NCI-H345 treated with DMSO at 0.1 percent for 48 hours (cell line): Measurements from ENCODE around the gene PM20D1.
"Not testable (repeated sequence)": the region's sequence is repeated elsewhere in the genome, so short reads cannot be mapped to it uniquely, and the experiment has no call there.

Experiments used
- DNase-seq: peaks from one replicate; lab custom pipeline; 2025; ENCODE audit not compliant: unreplicated experiment; lab: John Stamatoyannopoulos, UW

Gene PM20D1

GRCh38 chr1:205843036-205843859 lies 6.7 kb downstream of the PM20D1 start:
- DNase-seq, result no peak

- DNase-seq, result no peak
Observed at GRCh38 chr1:205842229-205842628, 7.7 kb downstream of the PM20D1 start.

- no peak for DNase-seq
Observed at GRCh38 chr1:205840146-205840923, 9.6 kb downstream of the PM20D1 start.

- DNase-seq, result no peak
Observed at GRCh38 chr1:205837382-205837970, 12.5 kb downstream of the PM20D1 start.

- no peak for DNase-seq
Observed at GRCh38 chr1:205834751-205835150, 15.2 kb downstream of the PM20D1 start.

- no peak for DNase-seq
Observed at GRCh38 chr1:205832326-205832751, 17.6 kb downstream of the PM20D1 start.

- peak; percentile 54 for DNase-seq
Observed at GRCh38 chr1:205827623-205828022, 22.3 kb downstream of the PM20D1 start.

GRCh38 chr1:205826995-205827394 lies 22.9 kb downstream of the PM20D1 start:
- no peak for DNase-seq

GRCh38 chr1:205826016-205826806 lies 23.7 kb downstream of the PM20D1 start:
- DNase-seq, result no peak

GRCh38 chr1:205824180-205824579 lies 25.8 kb downstream of the PM20D1 start:
- no peak for DNase-seq

GRCh38 chr1:205823260-205823659 lies 26.7 kb downstream of the PM20D1 start:
- not testable (repeated sequence) for DNase-seq

- DNase-seq, result no peak
Observed at GRCh38 chr1:205822397-205822796, 27.5 kb downstream of the PM20D1 start.

- DNase-seq, result no peak
Observed at GRCh38 chr1:205817988-205818387, 31.9 kb downstream of the PM20D1 start.

GRCh38 chr1:205817364-205817763 lies 32.6 kb downstream of the PM20D1 start:
- no peak for DNase-seq

GRCh38 chr1:205813755-205814058 lies 36.2 kb downstream of the PM20D1 start:
- no peak for DNase-seq

- peak; percentile 93 for DNase-seq
Observed at GRCh38 chr1:205812878-205813754, 36.8 kb downstream of the PM20D1 start, which contains the start of gene SLC41A1. SLC41A1 (minus strand) TSS chr1:205813198; CDS start chr1:205810441, 2,757 bp downstream.

GRCh38 chr1:205812271-205812877 lies 37.6 kb downstream of the PM20D1 start:
- DNase-seq, result no peak

- DNase-seq, result no peak
Observed at GRCh38 chr1:205811660-205812059, 38.3 kb downstream of the PM20D1 start.

- DNase-seq, result no peak
Observed at GRCh38 chr1:205810448-205811157, 39.3 kb downstream of the PM20D1 start.
